GM21360 (cell line): ENCODE measurements around the gene EPHA3.

Experiments
- ATAC-seq: cut with Tn5 transposase; IDR thresholded peaks from one replicate; pipeline ENCODE4 v1.9.1; 2021; ENCODE audit warnings: mild to moderate bottlenecking, moderate library complexity; ENCODE audit not compliant: unreplicated experiment

EPHA3 gene

DNA sequence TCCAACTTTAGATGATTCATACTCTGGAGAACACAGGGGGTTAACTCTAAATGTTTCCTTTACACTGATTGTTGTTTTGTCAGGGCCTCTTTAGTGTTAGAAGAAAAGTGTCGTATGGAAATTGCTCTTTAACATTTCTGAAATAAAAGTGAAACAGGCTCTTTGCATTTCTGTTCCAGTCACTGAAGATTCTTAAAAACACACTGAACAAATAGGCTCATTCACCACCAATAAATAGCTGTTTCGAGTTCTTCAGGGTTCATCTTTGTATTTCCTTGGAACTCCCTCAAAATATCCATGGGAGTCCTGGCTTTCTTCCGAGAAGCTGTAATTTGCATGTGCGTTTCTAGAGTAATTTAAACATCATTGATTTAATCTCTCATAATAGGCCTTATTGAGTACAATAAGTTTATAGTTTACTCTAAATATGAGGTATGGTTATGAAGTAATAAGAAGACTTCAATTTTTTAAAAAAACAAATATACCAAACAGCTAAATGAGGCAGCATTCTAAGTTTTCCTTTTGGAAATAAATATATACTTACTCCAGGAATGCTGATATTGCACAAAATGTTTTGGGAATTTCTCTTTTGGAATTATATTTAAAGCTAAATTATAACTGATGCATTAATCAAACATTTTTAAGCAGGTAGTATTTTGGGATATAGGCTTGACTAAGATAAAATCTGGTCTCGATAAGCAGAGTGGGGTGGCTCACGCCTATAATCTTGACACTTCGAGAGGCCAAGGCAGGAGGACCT is 327.4 kb downstream of the EPHA3 start:
- no peak for ATAC-seq

DNA sequence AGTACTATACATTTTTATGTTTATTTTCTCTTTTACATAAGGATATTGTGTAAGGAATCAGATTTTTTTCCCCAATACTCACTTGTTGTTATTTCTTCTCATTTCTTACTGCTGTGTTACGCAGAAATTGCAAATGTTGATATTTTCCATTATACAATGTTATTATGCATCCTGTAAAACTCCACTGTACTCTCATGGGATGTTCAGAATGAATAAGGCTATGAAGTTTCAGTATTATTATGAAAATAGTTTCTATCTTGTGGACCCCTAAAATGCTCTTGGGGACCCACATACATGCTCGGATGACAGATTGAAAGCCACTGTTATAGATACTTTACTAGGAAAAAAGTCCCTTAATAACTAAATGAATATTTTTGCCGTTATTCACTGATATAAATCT is 329.4 kb downstream of the EPHA3 start:
- ATAC-seq: no peak

DNA sequence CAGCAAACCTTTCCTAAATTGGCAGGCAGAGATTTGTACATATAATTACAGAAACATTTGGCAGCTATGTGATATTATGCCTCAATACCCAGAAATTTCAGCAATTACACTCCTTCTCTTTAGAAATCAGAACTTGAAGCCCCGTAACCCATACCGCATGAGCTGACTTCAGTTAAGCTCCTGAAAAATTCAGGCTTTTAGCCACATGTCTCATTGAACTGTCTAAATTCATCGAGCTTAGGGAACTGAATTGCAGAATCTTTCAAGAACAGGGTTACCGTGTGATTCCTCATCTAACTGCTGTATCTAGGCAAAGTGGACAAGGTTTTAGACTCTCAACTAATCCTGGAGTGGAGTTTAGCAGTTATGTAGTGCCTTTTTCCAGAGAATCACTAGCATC is 333.0 kb downstream of the EPHA3 start:
- no peak for ATAC-seq

DNA sequence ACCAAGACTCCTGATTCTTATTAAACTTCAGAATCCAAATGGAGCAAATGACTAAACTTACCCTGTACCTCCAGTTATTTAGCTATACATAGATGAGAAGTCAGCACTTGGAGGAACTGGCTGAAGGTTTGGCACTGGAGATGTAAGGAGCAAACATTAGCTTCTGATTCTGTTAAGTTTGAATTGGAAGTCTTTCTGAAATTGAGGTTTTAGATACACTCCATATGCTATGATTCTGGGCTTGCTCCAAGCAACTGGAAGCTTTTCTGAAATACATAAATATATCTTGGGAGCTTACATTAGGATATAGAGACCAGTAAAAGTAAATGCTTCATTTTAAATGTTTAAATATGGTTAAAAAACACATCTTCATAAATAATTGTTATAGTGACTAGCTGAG is 333.7 kb downstream of the EPHA3 start:
- ATAC-seq: no peak

DNA sequence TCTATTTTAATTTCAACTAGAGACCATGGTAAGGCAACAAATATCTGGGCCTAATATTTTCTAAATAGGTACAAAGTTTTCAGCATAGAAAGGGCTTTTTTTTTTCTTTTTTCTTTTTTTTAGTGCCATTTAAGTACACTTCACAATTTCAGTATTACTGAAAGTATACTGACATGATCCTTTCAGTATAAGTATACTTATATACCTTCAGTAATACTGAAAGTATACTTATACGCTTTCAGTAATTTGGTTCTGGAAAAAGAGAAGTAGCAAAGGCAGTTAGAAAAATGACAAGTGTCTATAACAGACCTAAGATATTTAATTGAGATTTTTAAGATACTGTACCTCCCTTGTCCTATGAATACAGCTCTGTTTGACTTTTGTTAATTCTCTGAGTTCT is 339.2 kb downstream of the EPHA3 start:
- no peak for ATAC-seq

DNA sequence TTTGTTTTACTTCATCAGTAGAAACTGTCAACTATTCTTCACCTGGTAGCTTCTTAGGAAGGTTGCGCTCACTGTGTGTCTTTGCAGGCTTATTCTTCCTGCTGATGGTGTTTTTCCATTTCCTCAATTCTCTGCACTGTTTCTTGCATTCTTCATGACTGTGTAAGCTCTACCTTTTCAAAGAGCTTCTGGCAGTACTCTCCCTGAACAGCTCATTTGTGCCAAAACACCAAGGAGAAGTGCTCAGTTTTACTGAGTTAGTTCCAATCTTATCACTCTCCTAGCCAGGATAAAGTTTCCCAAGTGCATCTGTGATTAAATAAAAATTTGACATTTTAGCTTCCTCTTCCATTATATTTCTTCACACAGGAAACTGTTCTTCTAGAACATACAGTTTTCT is 339.8 kb downstream of the EPHA3 start:
- no peak for ATAC-seq

DNA sequence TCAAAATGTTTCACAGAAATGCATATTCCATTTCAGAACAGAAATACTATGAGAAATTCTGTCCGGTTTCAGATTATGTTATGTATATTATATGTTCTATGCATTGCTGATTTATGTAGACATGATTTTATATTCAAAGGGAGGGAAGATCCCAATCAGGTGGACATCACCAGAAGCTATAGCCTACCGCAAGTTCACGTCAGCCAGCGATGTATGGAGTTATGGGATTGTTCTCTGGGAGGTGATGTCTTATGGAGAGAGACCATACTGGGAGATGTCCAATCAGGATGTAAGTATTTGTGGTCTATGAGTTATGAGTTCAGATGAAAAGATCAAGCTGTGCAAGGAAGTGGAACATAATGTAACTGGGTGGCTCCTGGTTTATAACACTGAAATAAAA is 341.7 kb downstream of the EPHA3 start:
- ATAC-seq: no peak

DNA sequence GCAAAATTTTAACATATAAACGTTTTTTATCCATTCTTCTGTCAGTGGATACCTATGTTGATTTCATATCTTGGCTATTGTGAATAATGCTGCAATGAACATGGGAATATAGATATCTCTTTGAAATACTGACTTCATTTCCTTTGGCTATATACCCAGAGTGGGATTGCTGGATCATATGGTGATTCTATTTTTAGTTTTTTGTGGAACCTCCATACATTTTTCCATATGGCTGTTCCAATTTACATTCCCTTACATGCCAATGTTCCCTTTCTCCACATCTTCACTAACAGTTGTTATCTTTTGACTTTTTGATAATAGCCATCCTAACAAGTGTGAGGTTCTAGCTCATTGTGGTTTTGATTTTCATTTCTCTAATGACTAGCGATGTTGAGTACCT is 344.6 kb downstream of the EPHA3 start:
- no peak for ATAC-seq

DNA sequence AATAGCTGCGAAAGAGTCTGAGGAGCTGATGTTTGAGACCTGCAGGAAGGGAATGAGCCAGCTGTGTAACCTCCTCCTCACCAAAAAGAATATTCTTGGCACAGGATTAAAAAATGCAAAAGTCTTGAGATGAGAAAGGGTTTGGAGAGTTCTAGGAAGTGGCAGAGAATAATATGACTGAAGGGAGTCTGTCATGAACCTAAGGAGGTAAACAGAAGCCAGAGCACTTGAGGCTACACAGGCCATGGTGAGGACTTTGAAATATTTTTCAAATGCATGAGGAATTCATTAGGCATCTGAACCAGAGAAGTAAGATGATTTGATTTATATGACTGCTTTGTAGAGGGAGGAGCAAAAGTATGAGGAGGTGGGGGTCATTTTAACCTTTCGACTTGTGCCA is 347.8 kb downstream of the EPHA3 start:
- ATAC-seq: no peak

DNA sequence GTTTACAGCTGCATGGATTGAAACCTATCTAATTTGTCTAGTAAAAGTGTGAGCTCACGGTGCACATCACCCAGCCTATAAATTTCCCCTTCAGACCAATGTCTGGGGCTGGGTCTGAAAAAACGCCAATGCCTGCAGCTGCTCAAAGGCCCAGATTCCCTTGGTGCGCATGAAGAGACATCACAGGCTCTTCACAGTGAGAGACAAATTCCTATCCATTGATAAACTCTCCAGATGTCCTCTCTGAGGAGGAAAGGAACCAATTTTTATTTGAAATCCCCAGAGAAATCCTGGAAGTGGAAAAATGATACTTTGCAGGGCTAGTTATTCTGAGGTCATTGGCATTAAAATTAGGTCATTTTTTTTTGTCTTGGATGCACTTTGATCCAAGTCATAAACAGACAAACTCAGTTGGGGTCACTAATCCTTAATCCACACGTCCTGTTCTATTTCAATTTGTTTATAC is 360.5 kb downstream of the EPHA3 start:
- no peak for ATAC-seq

DNA sequence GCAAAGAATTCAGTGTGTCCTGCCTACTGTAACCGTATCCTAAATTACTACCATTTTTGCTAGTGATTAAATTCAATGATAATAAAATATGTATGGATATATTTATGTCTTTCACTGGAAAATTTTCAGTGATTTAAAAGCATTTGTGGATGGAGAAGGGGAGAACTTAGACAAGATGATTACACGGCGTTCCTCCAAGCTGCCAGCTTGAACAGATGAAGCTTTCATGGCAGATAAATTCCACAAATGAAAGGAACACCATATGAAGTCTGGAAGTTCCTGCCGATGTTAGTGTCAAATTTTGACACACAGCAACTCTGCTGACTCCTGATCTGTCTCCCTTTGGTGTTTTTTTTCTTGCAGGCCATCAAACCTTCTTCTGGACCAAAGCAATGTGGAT is 364.7 kb downstream of the EPHA3 start:
- no peak for ATAC-seq

DNA sequence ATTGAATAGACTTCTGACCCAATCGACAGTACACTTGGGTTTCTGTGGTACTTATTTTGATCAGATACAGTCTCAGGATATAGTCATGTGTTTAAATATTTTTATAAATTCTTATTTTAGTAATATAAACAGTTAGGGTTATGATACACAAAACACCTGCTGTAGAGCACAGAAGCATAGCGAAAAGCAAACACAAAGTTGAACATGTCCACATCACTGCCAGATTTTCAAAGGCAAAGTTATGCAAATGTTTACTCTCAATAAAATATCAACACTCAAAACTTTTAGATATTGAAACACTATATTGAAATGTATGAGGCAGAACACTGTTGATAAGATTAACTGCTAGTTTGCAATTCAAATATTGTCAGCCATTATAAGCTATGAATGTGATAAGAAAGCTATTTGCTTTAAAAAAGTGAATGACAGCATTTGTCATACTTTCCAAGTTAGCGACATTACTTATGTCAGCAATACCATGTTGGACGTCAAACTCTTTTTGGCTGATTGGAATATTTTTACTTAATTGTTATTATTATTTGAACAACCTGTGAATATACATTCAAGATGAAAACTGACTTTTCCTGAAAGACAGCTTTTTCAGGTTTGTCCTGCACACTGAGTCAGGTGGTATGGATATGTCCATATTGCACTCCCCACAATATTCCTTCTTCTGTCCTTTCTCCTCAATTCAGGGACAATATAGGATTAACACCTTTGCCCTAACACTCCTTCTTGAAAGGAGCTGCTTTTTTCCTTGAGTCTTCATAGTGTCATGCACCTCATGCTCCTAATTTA is 367.1 kb downstream of the EPHA3 start:
- no peak for ATAC-seq

DNA sequence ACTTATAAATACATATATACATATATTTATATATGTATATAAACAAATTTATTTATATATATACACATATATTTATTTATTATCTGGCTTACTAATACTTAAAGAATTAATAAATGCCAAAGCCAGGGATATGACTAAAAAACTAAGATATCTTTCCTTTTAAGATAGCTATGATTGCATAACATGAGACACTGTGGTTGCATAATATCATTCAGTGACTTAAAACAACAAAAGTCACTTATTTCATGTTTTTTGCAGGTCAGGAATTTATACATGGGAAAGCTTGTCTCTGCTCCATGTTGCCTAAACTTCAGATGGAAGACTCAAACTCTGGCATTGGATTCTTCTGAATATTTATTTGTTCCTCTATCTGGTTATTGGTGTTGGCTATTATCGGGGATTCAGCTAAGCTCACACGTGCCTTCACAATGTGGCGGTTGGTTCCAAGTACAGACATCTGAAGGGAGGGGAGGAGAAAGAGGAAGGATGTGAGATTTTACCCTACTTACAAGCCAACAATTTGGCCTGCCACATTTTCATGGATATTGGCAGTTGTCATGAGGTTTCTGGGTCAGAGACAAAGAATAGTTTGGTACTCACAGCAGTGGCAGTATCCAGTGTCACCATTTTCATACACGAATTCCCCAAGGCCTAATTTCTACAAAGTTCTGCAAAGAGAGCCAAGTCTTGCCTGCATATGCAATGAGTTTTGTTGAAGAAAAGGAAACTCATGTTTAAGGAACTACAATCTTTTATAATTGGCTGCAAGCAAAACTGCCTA is 381.6 kb downstream of the EPHA3 start:
- ATAC-seq: no peak

DNA sequence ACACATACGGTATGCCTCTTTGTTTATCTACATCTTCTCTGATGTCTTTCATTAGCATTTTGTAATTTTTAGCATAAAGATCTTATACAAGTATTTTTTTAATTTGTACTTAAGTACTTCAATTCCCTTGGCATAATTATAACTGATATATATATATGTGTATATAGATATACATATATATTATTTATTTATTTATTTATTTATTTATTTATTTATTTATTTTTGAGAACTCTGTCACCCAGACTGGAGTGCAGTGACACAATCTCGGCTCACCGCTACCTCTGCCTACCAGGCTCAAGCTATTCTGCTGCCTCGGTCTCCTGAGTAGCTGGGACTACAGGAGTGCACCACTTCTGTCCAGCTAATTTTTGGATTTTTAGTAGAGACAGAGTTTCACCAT is 382.7 kb downstream of the EPHA3 start:
- ATAC-seq: no peak

DNA sequence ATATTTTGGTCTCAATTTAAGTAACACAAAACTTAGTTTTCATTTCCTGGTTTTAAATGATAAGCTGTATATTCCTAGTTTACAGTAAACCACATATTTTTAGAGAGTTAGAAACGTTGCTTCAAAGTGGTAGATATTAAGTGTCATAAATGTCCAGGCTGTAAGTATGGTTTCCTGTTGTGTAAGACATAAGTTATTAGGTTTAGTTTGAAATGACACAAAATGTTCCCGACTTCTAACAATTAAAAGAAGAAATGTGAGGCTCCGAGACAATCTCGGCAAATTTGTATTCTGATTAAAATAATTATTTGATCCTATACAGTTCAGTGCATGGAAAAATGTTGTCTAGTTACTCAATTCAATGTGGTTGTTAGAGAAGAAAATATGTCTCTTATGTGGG is 387.3 kb downstream of the EPHA3 start:
- no peak for ATAC-seq

DNA sequence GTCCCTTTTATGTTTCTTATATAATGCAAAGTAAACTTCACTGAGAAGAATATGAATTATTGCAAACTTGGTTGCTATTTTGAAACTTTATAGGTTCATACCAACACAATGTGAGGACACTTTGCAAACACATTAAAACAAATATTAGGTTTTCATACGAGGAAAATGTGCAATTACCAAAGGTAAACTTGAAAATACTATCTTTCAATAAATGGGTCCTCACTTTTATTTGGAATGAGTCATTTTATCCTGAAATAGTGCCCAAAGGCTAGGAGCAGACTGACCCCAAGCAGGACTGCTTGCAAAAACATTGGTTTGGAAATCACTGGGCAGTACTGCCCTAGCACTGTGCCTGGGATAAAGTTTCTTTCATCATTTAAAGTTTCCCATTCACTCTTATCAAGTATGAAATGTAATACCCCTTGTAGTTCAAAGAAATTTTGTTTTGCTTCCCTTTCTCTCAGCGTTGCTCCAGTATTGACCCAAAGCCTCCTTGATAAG is 396.5 kb downstream of the EPHA3 start:
- ATAC-seq: no peak

DNA sequence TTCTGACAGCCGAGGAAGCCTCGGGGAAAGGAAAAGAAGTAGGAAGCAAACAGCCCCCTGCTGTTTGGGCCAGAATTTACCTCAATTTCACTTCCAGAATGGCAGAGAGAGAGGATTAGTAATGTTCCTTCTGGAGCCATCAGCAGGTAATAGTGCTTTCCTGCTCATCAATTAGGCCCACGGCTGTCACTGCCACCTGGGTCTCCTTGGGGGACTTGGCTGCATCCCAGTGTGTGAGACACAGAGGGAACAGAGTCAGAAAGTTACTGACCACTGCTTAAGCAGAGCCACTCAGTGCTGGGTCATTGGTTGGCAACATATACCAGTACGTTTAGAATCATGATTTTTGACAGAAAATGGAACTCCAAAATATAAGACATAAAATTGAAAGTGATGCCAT is 397.0 kb downstream of the EPHA3 start:
- no peak for ATAC-seq

DNA sequence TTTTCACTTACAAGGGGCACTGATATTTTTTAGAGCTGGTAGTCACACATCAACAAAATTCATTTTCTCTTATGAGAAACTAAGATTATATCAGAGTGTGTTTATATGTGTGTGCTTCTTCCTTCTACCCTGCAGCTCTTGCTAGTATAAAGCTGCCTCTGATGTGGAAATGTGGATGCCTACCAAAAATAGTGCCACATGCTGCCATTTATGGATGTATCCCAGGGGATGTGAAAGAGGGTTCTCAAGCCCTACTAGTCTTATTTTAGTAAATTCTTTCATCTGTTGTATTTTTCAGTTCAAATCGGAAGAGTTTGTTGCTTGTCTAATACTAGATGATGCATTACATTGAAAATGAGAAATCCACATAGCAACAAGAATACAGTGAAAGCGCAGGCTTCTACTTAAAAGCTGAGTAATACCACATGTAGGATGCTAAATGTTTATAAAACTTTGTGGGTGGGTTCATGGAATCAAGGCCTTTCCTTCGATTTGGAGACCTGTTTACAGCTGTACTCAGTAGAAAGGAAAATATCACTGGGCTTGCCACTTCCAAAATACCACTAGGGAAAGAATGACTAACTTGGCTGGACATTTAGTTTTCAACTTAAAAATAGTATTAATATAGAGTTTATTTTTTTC is 399.2 kb downstream of the EPHA3 start:
- no peak for ATAC-seq

DNA sequence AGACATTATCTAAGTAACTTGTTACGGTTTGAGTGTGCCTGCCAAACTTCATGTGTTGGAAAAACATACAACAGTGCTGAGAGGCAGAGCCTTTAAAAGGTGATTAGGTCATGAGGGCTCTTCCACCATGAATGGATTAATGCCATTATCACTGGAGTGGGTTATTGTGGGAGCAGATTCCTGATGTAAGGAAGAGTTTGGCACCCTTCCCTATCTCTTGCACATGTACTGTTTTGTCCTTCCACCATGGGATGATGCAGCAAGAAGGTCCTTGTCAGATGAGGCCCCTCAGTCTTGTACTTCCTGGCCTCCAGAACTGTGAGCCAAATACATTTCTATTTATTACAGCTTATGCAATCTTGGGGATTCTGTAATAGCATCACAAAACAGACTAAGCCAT is 413.9 kb downstream of the EPHA3 start:
- no peak for ATAC-seq

DNA sequence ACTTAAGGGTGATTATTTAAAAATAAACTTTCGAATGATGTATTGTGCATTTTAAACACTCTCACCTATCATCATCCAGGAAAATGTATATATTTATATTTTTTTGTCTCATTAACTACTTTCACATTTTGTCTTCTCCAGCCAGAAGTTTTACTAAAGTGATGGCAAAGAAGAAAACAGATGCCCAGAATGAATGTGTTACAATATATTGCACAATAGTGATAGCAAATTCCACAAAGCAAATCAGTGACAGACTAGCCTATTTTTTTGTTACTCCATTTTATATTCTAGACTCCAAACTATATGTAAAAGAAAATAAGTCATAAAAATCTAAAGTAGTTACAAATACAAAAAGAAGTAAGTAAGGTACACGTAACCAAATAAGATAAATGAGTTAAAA is 414.7 kb downstream of the EPHA3 start:
- ATAC-seq: no peak

DNA sequence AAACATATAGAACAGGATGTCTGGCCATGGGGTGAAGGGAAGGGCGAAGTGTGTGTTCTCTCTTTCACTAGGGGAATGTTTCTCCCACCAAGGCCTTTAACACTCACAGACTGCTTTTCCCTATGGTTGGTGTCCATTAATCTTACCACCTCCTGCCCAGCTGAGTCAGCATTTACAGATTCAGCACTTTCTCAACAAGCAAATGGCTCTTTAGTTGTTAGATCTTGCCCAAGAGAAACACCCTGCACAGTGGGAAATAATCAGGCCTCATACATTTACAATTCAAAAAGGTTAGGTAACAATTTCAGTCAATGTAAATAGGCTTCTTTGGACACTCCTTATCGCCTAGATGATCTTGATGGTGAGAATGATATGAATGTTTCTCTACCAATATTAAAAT is 418.2 kb downstream of the EPHA3 start:
- no peak for ATAC-seq
